ENCODE results near the gene RRP1B. TPM values are rescaled to one million over a fixed set of nuclear protein-coding genes. Genes with fewer than 3 reads are reported as not detected.
A peak's percentile ranks its signal among the peaks of the same experiment; 100 is the strongest.

The RRP1B gene
- polyA plus RNA-seq, 1 donor from 2014 or later = 20.3 TPM

DNA sequence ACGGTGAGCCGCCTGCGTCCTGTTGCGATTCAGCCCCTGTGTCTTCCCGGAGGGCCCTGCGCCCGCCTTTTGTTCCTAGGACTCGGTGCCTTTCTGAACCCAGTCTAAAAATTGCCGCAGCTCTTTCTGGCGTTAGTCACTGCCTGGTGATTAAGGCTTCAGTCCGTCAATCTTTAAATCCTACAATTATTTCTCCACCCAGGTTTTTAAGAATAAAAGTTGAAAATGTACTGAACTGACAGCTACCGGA is 43.4 kb downstream of the RRP1B start:
- Histone ChIP-seq H3K4me2 (ENCODE audit: low read length) (no peak overlapping the region), H3F3A (ENCODE audit: insufficient read depth, low read length, poor library complexity, severe bottlenecking) (no peaks in the 10 kb centered on the region), H3K36me3 (ENCODE audit: insufficient read depth, low read length) (no peaks in the 10 kb centered on the region), H3K27ac (ENCODE audit: low read length) (no peak overlapping the region), H3K9ac (ENCODE audit: low read length) (no peak overlapping the region), H3K9me3 (ENCODE audit: low read length) (no peaks in the 10 kb centered on the region), H3K9me2 (ENCODE audit: insufficient read depth, low read length) (no peaks in the 10 kb centered on the region), H3K79me2 (replicated peaks; ENCODE audit: insufficient read depth, low read length) (no peaks in the 10 kb centered on the region), H3K27me3 (ENCODE audit: insufficient read depth, low read depth, low read length) (no peaks in the 10 kb centered on the region), H4K20me1 (ENCODE audit: insufficient read depth) (no peaks in the 10 kb centered on the region), H2AFZ (ENCODE audit: low read depth, low read length) (peak overlapping the region; percentile 19), H3K4me3 (ENCODE audit: low read length) (no peak overlapping the region)
- TF ChIP-seq, protein P1, sequence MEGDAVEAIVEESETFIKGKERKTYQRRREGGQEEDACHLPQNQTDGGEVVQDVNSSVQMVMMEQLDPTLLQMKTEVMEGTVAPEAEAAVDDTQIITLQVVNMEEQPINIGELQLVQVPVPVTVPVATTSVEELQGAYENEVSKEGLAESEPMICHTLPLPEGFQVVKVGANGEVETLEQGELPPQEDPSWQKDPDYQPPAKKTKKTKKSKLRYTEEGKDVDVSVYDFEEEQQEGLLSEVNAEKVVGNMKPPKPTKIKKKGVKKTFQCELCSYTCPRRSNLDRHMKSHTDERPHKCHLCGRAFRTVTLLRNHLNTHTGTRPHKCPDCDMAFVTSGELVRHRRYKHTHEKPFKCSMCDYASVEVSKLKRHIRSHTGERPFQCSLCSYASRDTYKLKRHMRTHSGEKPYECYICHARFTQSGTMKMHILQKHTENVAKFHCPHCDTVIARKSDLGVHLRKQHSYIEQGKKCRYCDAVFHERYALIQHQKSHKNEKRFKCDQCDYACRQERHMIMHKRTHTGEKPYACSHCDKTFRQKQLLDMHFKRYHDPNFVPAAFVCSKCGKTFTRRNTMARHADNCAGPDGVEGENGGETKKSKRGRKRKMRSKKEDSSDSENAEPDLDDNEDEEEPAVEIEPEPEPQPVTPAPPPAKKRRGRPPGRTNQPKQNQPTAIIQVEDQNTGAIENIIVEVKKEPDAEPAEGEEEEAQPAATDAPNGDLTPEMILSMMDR (IDR thresholded peaks at IDR 0.05; ENCODE audit: poor library complexity, severe bottlenecking) = no peak
- TF ChIP-seq TAF1 (IDR thresholded peaks at IDR 0.05; ENCODE audit: low read depth) (no peak), SMC3 (conservative IDR thresholded peaks at IDR 0.05; ENCODE audit: poor library complexity) (no peak), POLR2AphosphoS5 (IDR thresholded peaks at IDR 0.05) (no peak), MXI1 (conservative IDR thresholded peaks at IDR 0.05; ENCODE audit: poor library complexity, severe bottlenecking) (no peak), EZH2 (IDR thresholded peaks at IDR 0.05; ENCODE audit: borderline replicate concordance, insufficient read depth, low read length, poor library complexity, severe bottlenecking) (no peak), RAD21 (conservative IDR thresholded peaks at IDR 0.05) (no peak), EP300 (conservative IDR thresholded peaks at IDR 0.05; ENCODE audit: poor library complexity, severe bottlenecking) (no peak)
- TF ChIP-seq, protein P2, sequence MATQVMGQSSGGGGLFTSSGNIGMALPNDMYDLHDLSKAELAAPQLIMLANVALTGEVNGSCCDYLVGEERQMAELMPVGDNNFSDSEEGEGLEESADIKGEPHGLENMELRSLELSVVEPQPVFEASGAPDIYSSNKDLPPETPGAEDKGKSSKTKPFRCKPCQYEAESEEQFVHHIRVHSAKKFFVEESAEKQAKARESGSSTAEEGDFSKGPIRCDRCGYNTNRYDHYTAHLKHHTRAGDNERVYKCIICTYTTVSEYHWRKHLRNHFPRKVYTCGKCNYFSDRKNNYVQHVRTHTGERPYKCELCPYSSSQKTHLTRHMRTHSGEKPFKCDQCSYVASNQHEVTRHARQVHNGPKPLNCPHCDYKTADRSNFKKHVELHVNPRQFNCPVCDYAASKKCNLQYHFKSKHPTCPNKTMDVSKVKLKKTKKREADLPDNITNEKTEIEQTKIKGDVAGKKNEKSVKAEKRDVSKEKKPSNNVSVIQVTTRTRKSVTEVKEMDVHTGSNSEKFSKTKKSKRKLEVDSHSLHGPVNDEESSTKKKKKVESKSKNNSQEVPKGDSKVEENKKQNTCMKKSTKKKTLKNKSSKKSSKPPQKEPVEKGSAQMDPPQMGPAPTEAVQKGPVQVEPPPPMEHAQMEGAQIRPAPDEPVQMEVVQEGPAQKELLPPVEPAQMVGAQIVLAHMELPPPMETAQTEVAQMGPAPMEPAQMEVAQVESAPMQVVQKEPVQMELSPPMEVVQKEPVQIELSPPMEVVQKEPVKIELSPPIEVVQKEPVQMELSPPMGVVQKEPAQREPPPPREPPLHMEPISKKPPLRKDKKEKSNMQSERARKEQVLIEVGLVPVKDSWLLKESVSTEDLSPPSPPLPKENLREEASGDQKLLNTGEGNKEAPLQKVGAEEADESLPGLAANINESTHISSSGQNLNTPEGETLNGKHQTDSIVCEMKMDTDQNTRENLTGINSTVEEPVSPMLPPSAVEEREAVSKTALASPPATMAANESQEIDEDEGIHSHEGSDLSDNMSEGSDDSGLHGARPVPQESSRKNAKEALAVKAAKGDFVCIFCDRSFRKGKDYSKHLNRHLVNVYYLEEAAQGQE (IDR thresholded peaks at IDR 0.05; ENCODE audit: borderline replicate concordance) = no peak

GRCh38 chr21:43703035-43703880 is 43.9 kb downstream of the RRP1B start:
- no peaks in the 10 kb centered on the region for H3K36me3 ChIP-seq (ENCODE audit: insufficient read depth, low read length)
- no peak overlapping the region for H3K27ac ChIP-seq (ENCODE audit: low read length)
- no peak overlapping the region for H3K4me2 ChIP-seq (ENCODE audit: low read length)
- no peaks in the 10 kb centered on the region for H3K79me2 ChIP-seq (replicated peaks; ENCODE audit: insufficient read depth, low read length)
- no peaks in the 10 kb centered on the region for H4K20me1 ChIP-seq (ENCODE audit: insufficient read depth)
- H3F3A ChIP-seq (ENCODE audit: insufficient read depth, low read length, poor library complexity, severe bottlenecking) = no peaks in the 10 kb centered on the region
- no peaks in the 10 kb centered on the region for H3K9me2 ChIP-seq (ENCODE audit: insufficient read depth, low read length)
- H3K4me3 ChIP-seq (ENCODE audit: low read length) = no peak overlapping the region
- TF ChIP-seq EP300 (conservative IDR thresholded peaks at IDR 0.05; ENCODE audit: poor library complexity, severe bottlenecking) (no peak), POLR2AphosphoS5 (IDR thresholded peaks at IDR 0.05) (no peak), TAF1 (IDR thresholded peaks at IDR 0.05; ENCODE audit: low read depth) (no peak), EZH2 (IDR thresholded peaks at IDR 0.05; ENCODE audit: borderline replicate concordance, insufficient read depth, low read length, poor library complexity, severe bottlenecking) (no peak), MXI1 (conservative IDR thresholded peaks at IDR 0.05; ENCODE audit: poor library complexity, severe bottlenecking) (no peak), RAD21 (conservative IDR thresholded peaks at IDR 0.05) (no peak), SMC3 (conservative IDR thresholded peaks at IDR 0.05; ENCODE audit: poor library complexity) (no peak)
- TF ChIP-seq, protein P2 (IDR thresholded peaks at IDR 0.05; ENCODE audit: borderline replicate concordance) = no peak
- TF ChIP-seq, protein P1 (IDR thresholded peaks at IDR 0.05; ENCODE audit: poor library complexity, severe bottlenecking) = no peak
- no peaks in the 10 kb centered on the region for H3K9me3 ChIP-seq (ENCODE audit: low read length)
- H3K27me3 ChIP-seq (ENCODE audit: insufficient read depth, low read depth, low read length) = no peaks in the 10 kb centered on the region
- H3K9ac ChIP-seq (ENCODE audit: low read length) = no peak overlapping the region
- peak overlapping the region; percentile 19 for H2AFZ ChIP-seq (ENCODE audit: low read depth, low read length)
